NCI-H774 (cell line): ENCODE measurements around the gene CCDC27.

Source experiments
- DNase-seq: peaks from one replicate; lab custom pipeline; 2025; lab: John Stamatoyannopoulos, UW

The CCDC27 gene

GRCh38 chr1:3777078-3777547 lies 24.9 kb downstream of the CCDC27 start:
- no peak for DNase-seq

- no peak for DNase-seq
Measured at GRCh38 chr1:3777647-3778589, 25.7 kb downstream of the CCDC27 start.

DNA sequence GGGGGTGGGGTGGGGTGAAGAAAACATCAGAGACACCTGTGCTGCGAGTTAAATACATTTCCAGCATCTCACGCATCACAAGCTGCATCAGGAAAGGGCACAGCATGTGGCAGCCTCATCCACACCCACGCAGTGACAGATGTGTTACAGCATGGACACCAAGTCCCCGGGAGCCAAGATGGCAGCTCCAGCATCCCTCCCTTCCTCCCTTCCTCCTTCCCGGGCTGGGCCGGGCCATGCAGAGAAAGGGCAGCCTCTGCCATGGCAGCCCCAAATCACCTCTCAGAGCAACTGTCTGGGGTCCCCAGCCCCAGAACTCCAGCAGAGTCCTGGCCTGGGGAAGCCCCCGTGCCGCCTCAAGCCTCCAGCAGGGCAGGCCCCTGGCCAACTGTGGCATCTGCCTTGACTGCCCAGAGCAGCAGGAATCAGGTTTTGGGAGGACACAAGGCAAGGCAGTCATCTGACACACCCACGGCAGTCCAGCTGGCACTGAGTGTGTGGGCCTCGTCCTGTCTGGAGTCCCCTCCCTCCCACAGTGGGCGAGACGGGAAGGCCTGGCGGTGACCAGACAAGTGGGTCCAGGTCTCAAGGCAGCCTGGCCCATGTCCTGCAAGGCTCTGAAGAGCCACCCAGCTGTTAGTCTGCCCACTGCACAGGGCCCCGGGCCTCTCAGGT lies 26.5 kb downstream of the CCDC27 start:
- no peak for DNase-seq

DNA sequence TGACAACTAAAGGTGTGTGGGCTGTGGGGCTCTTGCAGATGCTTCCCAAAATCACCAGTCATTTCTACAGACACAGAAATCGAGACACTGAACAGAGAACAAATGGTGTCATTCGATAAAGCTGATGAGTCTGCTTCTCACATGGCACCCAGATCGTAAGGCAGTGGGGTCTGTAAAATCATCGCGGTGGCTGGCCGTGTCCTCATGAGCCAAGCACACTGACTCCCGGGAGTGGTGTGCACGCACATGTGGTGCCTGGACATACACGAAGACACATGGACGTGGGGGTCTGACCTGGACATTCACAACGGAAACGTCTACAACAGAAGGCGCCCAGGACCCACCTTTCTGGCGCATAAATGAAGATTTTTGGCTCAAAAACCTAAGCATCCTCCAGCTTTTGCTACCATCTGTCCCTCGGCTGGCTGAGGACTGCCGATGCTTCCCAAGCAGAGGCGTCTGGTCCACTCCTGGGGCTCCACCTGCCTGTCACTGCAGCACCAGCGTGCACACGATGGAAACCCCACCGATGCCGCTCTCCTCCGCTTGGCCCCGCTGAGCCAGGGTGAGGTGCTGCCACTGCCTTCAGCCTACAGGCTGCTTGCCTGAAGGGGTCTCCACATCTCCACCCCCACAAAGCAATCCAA lies 27.1 kb downstream of the CCDC27 start:
- DNase-seq: no peak

DNA sequence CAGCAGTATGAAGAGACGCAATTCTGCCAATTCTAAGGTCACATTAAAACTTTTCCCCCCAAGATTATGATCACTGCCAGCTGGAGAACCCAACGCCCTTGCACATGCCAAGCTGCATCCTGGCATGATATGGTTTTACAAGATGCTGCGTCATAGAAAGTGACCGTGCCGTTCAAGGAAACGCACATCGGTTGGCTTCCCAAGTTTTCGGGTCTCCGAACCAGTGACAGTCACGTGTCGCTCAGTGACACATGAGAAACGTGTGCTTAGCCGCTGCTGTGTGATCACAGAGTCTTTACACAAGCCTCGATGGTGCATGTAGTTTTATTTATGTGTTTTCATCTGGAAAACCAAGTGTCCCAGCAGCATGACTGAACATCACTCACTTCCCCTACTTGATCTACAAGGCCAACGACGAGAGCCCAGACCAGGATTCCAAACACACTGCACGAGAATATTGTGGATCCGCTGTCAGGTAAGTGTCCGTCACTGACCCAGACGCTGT lies 27.7 kb downstream of the CCDC27 start:
- DNase-seq: no peak

DNA sequence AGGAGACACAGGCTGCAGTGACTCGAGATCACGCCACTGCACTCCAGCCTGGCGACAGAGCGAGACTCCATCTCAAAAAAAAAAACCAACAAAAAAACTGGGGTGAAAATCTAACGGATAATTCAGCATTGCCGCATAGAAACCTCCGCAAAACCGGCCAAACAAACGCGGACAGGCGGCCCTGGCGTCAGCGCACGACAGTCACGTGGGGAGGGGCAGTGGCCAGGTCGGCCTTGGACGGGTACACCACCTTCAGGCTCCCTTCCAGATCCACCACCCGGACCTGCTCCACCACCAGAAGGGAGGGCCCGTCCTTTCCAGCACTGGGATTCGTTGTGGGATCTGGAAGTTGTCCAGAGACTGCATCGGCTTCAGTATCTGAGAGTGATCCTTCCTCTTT lies 28.7 kb downstream of the CCDC27 start:
- DNase-seq: no peak

GRCh38 chr1:3783651-3784474 lies 31.6 kb downstream of the CCDC27 start:
- DNase-seq: no peak

DNA sequence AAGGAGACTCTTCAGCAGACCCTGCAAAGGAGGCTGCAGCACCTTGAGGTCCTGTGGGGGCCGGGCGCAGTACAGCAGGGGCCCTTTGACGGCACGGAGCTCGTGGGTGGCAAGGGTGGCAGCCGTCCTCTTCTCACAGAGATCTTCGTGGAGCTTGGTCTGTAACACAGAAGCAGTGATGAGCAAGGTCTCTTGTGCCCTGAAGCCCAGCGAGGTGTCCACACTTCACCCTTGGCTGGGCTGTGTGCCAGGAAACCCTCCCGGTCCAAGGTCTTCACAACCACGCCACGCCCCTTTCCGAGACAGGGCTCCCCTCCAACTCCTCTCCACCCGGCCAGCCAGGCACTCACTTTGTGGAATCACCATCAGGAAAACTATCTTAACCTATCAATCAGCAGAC lies 32.8 kb downstream of the CCDC27 start:
- no peak for DNase-seq

DNA sequence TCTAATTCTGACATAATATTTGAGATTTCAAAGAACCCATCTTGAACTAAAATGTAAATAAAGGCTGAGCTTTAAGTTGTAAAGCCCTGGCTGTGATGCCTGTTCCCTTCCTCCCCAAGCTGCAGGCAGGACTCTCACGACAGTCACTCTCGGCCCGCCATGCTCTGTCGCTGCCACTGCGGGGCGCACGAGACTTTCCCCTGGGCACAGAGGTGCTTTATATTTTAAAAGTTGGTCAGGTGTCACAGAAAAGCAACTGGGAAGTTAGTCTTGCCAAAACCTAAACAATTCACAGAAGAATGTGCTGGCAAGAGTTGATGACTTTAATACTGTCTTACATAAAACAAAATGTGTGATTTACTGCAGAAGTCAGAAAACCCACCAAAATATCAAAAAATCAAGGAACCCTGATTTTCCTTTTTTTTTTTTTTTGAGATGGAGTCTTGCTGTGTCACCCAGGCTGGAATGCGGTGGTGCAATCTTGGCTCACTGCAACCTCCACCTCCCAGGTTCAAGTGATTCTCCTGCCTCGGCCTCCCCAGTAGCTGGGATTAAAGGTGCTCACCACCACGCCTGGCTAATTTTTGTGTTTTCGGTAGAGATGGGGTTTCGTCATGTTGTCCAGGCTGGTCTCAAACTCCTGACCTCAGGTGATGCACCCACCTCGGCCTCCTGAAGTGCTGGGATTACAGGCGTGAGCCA lies 33.4 kb downstream of the CCDC27 start:
- no peak for DNase-seq

GRCh38 chr1:3786468-3787348 lies 34.5 kb downstream of the CCDC27 start:
- DNase-seq: no peak

DNA sequence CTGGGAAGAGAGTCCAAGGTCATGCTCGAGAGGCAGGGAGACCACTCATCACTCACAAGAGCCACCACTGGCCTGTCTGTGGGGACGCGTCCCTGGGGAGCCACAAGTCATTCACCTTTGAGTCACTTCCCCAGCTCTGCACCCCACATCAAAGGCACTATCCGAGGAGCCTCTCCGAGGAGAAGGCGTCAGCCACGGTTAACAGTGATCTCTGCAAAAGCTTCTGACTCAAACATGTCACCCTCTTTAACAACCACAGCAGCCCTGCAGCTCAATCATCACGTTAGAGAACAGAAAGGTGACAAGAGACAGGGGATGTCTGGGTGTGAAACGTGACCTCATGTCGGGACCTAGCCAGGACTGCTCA lies 35.1 kb downstream of the CCDC27 start:
- DNase-seq: no peak

- DNase-seq: no peak
Measured at GRCh38 chr1:3787745-3788605, 35.7 kb downstream of the CCDC27 start.

- no peak for DNase-seq
Measured at GRCh38 chr1:3788756-3789420, 36.6 kb downstream of the CCDC27 start.

- no peak for DNase-seq
Measured at GRCh38 chr1:3789421-3790300, 37.4 kb downstream of the CCDC27 start.

- no peak for DNase-seq
Measured at GRCh38 chr1:3790500-3790923, 38.3 kb downstream of the CCDC27 start.

- DNase-seq: no peak
Measured at GRCh38 chr1:3790952-3791351, 38.7 kb downstream of the CCDC27 start.

GRCh38 chr1:3795453-3796214 lies 43.4 kb downstream of the CCDC27 start:
- no peak for DNase-seq
